Activated CD8-positive, alpha-beta T cell treated with anti-CD3 and anti-CD28 coated beads for 36 hours (primary cell): ENCODE data around the gene OLFML1. TPM values are rescaled to one million over a fixed set of nuclear protein-coding genes. Genes with fewer than 3 reads are reported as not detected.

Experiments
- ATAC-seq: fragments of 200-7000 bp; cut with Tn5 transposase; one replicate; pipeline ENCODE4 v1.10.0; 2021; ENCODE audit warnings: mild to moderate bottlenecking, moderate library complexity
- CTCF ChIA-PET: fragments of 350-600 bp; sonication (Branson Sonifier 250); formaldehyde crosslinking; loops from one replicate; lab custom pipeline; 2021; ENCODE audit warnings: antibody characterized with exemption; lab: Charles Lee
- POLR2A ChIA-PET: fragments of 350-600 bp; sonication (Branson Sonifier 250); formaldehyde crosslinking; loops from one replicate; lab custom pipeline; 2021; ENCODE audit warnings: antibody characterized with exemption; lab: Charles Lee
- DNase-seq: peaks from one replicate; pipeline ENCODE4 v3.0.0-alpha.2; 2020
- H3K27ac Mint-ChIP-seq: one replicate; pipeline ENCODE4 v1.8.0; 2021; ENCODE audit warnings: mild to moderate bottlenecking, mixed read lengths
- H3K27me3 Mint-ChIP-seq: one replicate; pipeline ENCODE4 v1.8.0; 2021; ENCODE audit warnings: mixed read lengths
- H3K36me3 Mint-ChIP-seq: one replicate; pipeline ENCODE4 v1.8.0; 2021; ENCODE audit warnings: low read depth, mixed read lengths
- H3K4me1 Mint-ChIP-seq: one replicate; pipeline ENCODE4 v1.8.0; 2021; ENCODE audit warnings: low read depth, mixed read lengths
- H3K4me3 Mint-ChIP-seq: one replicate; pipeline ENCODE4 v1.8.0; 2021; ENCODE audit warnings: mild to moderate bottlenecking, moderate library complexity, mixed read lengths
- H3K9me3 Mint-ChIP-seq: one replicate; pipeline ENCODE4 v1.8.0; 2021; ENCODE audit warnings: mixed read lengths
- CTCF ChIP-seq: fragments of 200-600 bp; IDR thresholded peaks from one replicate; pipeline ENCODE4 v1.8.0; 2022; ENCODE audit warnings: antibody characterized with exemption, mild to moderate bottlenecking
- intact Hi-C: fragments of 100-400 bp; cut with micrococcal nuclease; formaldehyde crosslinking; loops from one replicate; pipeline ENCODE4 v1.10.0; 2022
- total RNA-seq, 2 experiments: library from RNA; stranded (reverse); gene quantifications; one replicate each; pipeline ENCODE4 v1.2.3, GENCODE V29; 2021

Gene OLFML1
- total RNA-seq, 2 experiments from 2014 or later, result not detected

- Mint-ChIP-seq H3K27me3 (peaks cover 2% of the 10 kb centered on the region), H3K4me3 (no peak overlapping the region), H3K4me1 (peaks cover 38% of the 10 kb centered on the region), H3K27ac (no peak overlapping the region), H3K9me3 (no peaks in the 10 kb centered on the region), H3K36me3 (no peaks in the 10 kb centered on the region)
- ATAC-seq, result no peak
- no peak for DNase-seq
- CTCF ChIA-PET, result interaction anchor here (1.0 to 1.1 kb wide), 2 partner anchors 11 to 24 kb away, joined by 3 to 4 read pairs; partner anchors contain the start of gene PPFIBP2
- POLR2A ChIA-PET, result interaction anchor here (0.6 kb wide), 1 partner anchor 17 kb away, joined by 3 read pairs; no protein-coding TSS in a partner anchor
- intact Hi-C loops, result no loop called here
- no peak for TF ChIP-seq CTCF
Measured at GRCh38 chr11:7537265-7537664, 52.0 kb downstream of the OLFML1 start.

GRCh38 chr11:7538031-7538430 lies 52.7 kb downstream of the OLFML1 start:
- no peaks in the 10 kb centered on the region for H3K9me3 Mint-ChIP-seq
- peaks cover 2% of the 10 kb centered on the region for H3K27me3 Mint-ChIP-seq
- peaks cover 38% of the 10 kb centered on the region for H3K4me1 Mint-ChIP-seq
- CTCF ChIA-PET, result interaction anchor here (3.3 kb wide), 1 partner anchor 12 kb away, joined by 10 read pairs; no protein-coding TSS in a partner anchor
- no peak overlapping the region for H3K27ac Mint-ChIP-seq
- TF ChIP-seq CTCF, result no peak
- peak; percentile 80 for ATAC-seq
- peak; percentile 58 for DNase-seq
- intact Hi-C loops, result no loop called here
- no peaks in the 10 kb centered on the region for H3K36me3 Mint-ChIP-seq
- POLR2A ChIA-PET, result no interaction called here
- H3K4me3 Mint-ChIP-seq, result no peak overlapping the region

- intact Hi-C loops, result no loop called here
Measured at GRCh38 chr11:7538466-7539454, 53.5 kb downstream of the OLFML1 start.

GRCh38 chr11:7540830-7541555 lies 55.7 kb downstream of the OLFML1 start:
- no peaks in the 10 kb centered on the region for H3K9me3 Mint-ChIP-seq
- CTCF ChIA-PET, result interaction anchor here (1.0 to 3.3 kb wide), 2 partner anchors 9 to 27 kb away, joined by 3 to 10 read pairs; partner anchors contain the start of gene PPFIBP2
- no peak for DNase-seq

More at GRCh38 chr11:7538466-7539454, 53.5 kb downstream of the OLFML1 start:
- H3K4me1 Mint-ChIP-seq, result peaks cover 34% of the 10 kb centered on the region
- no peaks in the 10 kb centered on the region for H3K9me3 Mint-ChIP-seq
- ChIA-PET CTCF (interaction anchor here (0.8 to 3.3 kb wide), 2 partner anchors 10 to 11 kb away, joined by 3 to 10 read pairs; no protein-coding TSS in a partner anchor), POLR2A (no interaction called here)
- ATAC-seq (no peak), DNase-seq (no peak)
- peaks cover 2% of the 10 kb centered on the region for H3K27me3 Mint-ChIP-seq
- no peak overlapping the region for H3K27ac Mint-ChIP-seq
- no peaks in the 10 kb centered on the region for H3K36me3 Mint-ChIP-seq
- TF ChIP-seq CTCF, result no peak
- no peak overlapping the region for H3K4me3 Mint-ChIP-seq

More at GRCh38 chr11:7540830-7541555, 55.7 kb downstream of the OLFML1 start:
- no peak overlapping the region for H3K27ac Mint-ChIP-seq
- H3K36me3 Mint-ChIP-seq, result no peaks in the 10 kb centered on the region
- TF ChIP-seq CTCF, result no peak
- intact Hi-C loops, result no loop called here
- H3K4me3 Mint-ChIP-seq, result no peak overlapping the region
- H3K4me1 Mint-ChIP-seq, result peaks cover 25% of the 10 kb centered on the region
- no peaks in the 10 kb centered on the region for H3K27me3 Mint-ChIP-seq
- POLR2A ChIA-PET, result no interaction called here
- no peak for ATAC-seq
